SK-N-MC (cell line): ENCODE results near the gene TGIF2.

Experiments used
- EZH2 ChIP-seq: fragments of 200-600 bp; sonication (generic); IDR thresholded peaks from one replicate; pipeline ENCODE4 v1.6.1; 2017; ENCODE audit warnings: antibody characterized with exemption
- FOXP2 ChIP-seq: optimal IDR thresholded peaks from 2 replicates; pipeline ENCODE3; 2011; ENCODE audit warnings: mild to moderate bottlenecking, moderate library complexity; ENCODE audit not compliant: insufficient read depth; ENCODE audit errors: extremely low read length, control extremely low read depth
- POLR2AphosphoS5 ChIP-seq: IDR thresholded peaks from 2 replicates; pipeline ENCODE4 v1.6.1; 2012; ENCODE audit warnings: mild to moderate bottlenecking, low read depth, low read length, borderline replicate concordance

DNA sequence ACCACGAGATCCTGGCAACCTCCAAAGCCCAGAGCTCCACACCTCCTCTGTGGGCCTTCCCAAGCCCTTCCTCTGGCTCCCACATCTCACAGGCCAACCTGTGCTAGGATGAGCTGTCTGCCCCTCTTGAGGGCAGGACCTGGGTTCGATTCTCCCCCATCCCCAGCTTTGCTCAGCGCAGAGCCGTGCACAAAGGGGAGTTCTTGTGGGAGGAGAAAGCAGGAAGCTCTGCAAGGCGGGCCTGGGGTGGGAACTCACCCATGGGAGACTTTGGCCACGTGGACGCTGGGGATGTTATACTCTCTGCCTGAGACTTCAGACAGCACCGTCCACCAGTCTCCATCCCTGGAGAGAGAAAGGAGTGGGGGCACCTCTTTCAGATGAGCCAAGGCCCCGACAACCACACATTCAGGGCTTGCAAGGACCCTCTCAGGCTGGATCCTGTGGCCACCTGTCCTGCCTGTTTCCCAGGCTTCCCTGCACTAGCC is 59.9 kb downstream of the TGIF2 start:
- TF ChIP-seq POLR2AphosphoS5 (no peak), EZH2 (no peak), FOXP2 (no peak)
